Measurements from ENCODE around the gene MYH13. TPM values are rescaled to one million over a fixed set of nuclear protein-coding genes. Genes with fewer than 3 reads are reported as not detected.

MYH13 gene
- total and polyA plus RNA-seq, 10 donors, result 0.02 to 0.19 (median 0.06) TPM; not detected in 5

DNA sequence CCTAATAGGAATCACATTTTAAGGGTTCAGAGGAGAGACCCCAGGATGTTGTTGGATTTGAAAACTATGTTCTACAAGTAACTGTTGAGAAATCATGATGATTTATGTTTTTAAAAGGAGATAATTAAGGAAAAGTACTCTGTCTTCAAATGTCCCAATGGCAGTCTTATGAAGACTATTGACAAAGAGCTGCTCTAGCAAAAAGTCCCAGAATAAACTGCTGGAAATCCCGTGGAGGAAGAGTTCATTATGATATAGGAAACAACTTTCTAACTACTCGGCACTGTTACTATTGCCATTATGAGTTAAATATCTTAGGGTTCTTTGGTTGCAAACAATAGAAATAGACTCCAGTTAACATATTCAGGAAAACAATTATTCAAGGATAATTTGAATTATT, 108.8 kb downstream of the MYH13 start:
- no peak for DNase-seq
- intact Hi-C loops (cut with DNase I; ENCODE audit: low total_unique reads), result no loop called here
- Histone ChIP-seq H3K9me3 (no peaks in the 10 kb centered on the region), H3K27ac (no peak overlapping the region), H3K27me3 (replicated peaks in 1 of 7) (no peaks in the 10 kb centered on the region), H3K4me3 (no peak overlapping the region), H3K36me3 (no peaks in the 10 kb centered on the region), H3K4me1 (no peaks in the 10 kb centered on the region)
- 43 to 59% (median 56%) methylated on average over 2 of the region's 2 CpGs for WGBS, 5 donors
- TF ChIP-seq POLR2AphosphoS5 (IDR thresholded peaks at IDR 0.05) (no peak), POLR2A (IDR thresholded peaks at IDR 0.05) (no peak)
- TF ChIP-seq, protein P1, sequence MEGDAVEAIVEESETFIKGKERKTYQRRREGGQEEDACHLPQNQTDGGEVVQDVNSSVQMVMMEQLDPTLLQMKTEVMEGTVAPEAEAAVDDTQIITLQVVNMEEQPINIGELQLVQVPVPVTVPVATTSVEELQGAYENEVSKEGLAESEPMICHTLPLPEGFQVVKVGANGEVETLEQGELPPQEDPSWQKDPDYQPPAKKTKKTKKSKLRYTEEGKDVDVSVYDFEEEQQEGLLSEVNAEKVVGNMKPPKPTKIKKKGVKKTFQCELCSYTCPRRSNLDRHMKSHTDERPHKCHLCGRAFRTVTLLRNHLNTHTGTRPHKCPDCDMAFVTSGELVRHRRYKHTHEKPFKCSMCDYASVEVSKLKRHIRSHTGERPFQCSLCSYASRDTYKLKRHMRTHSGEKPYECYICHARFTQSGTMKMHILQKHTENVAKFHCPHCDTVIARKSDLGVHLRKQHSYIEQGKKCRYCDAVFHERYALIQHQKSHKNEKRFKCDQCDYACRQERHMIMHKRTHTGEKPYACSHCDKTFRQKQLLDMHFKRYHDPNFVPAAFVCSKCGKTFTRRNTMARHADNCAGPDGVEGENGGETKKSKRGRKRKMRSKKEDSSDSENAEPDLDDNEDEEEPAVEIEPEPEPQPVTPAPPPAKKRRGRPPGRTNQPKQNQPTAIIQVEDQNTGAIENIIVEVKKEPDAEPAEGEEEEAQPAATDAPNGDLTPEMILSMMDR (IDR thresholded peaks at IDR 0.05 in 8 of 11, conservative IDR thresholded peaks at IDR 0.05 in 3 of 11), result no peak

DNA sequence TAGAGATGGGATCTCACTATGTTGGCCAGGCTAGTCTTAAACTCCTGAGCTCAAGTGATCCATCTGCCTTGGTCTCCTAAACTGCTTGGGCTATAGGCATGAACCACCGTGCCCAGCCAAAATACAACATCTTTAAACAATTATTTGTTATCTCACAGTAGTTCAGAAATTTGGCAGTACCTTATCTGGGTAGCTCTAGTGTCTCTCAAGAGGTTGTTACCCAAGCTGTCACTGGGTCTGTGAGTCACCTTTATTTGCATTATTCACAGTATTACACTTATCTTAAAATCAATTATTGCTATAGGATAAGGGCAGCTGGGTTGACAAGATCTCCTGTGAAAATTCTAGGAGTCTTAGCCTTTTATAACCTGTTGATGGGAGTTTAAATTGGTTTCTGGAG, 110.4 kb downstream of the MYH13 start:
- intact Hi-C loops (cut with DNase I; ENCODE audit: low total_unique reads), result no loop called here
- H3K9me3 ChIP-seq, result no peaks in the 10 kb centered on the region
- no peak for TF ChIP-seq POLR2A (IDR thresholded peaks at IDR 0.05)
- TF ChIP-seq, protein P1 (IDR thresholded peaks at IDR 0.05 in 8 of 11, conservative IDR thresholded peaks at IDR 0.05 in 3 of 11), result no peak
- no peak for TF ChIP-seq POLR2AphosphoS5 (IDR thresholded peaks at IDR 0.05)
- no peak for DNase-seq
- no peaks in the 10 kb centered on the region for H3K36me3 ChIP-seq
- no peak overlapping the region for H3K4me3 ChIP-seq
- no peaks in the 10 kb centered on the region for H3K27me3 ChIP-seq (replicated peaks in 1 of 7)
- 63 to 78% (median 71%) methylated on average over 1 of the region's 1 CpG for WGBS, 5 donors
- H3K4me1 ChIP-seq, result no peaks in the 10 kb centered on the region
- no peak overlapping the region for H3K27ac ChIP-seq

- Histone ChIP-seq H3K27ac (no peak overlapping the region), H3K9me3 (no peaks in the 10 kb centered on the region), H3K4me3 (no peak overlapping the region), H3K4me1 (no peaks in the 10 kb centered on the region), H3K36me3 (no peaks in the 10 kb centered on the region), H3K27me3 (replicated peaks in 1 of 7) (no peaks in the 10 kb centered on the region)
- DNase-seq, result no peak
- 66 to 79% (median 76%) methylated on average over 3 of the region's 3 CpGs for WGBS, 5 donors
- intact Hi-C loops (cut with DNase I; ENCODE audit: low total_unique reads), result no loop called here
- TF ChIP-seq POLR2AphosphoS5 (IDR thresholded peaks at IDR 0.05) (no peak), POLR2A (IDR thresholded peaks at IDR 0.05) (no peak)
- TF ChIP-seq, protein P1 (IDR thresholded peaks at IDR 0.05 in 8 of 11, conservative IDR thresholded peaks at IDR 0.05 in 3 of 11), result no peak
These were observed 111.7 kb downstream of the MYH13 start for GRCh38 chr17:10261098-10261497.

- DNase-seq, result no peak
- Histone ChIP-seq H3K4me1 (peaks cover 0 to 8% (median 4%) of the 10 kb centered on the region in 6 donors), H3K36me3 (no peaks in the 10 kb centered on the region), H3K4me3 (no peak overlapping the region), H3K27me3 (replicated peaks in 1 of 7) (no peaks in the 10 kb centered on the region), H3K27ac (peak overlapping the region in 2 of 8 donors; percentile 16 to 21), H3K9me3 (no peaks in the 10 kb centered on the region)
- intact Hi-C loops (cut with DNase I; ENCODE audit: low total_unique reads), result no loop called here
- TF ChIP-seq, protein P1 (IDR thresholded peaks at IDR 0.05 in 8 of 11, conservative IDR thresholded peaks at IDR 0.05 in 3 of 11), result no peak
- TF ChIP-seq POLR2A (IDR thresholded peaks at IDR 0.05), result no peak
- no peak for TF ChIP-seq POLR2AphosphoS5 (IDR thresholded peaks at IDR 0.05)
- 39 to 48% (median 41%) methylated on average over 11 of the region's 11 CpGs for WGBS, 5 donors
These were observed 121.4 kb downstream of the MYH13 start for GRCh38 chr17:10251212-10251948.
